ENCODE data around the gene RTBDN.

The RTBDN gene

GRCh38 chr19:12783291-12783848 lies 51.0 kb downstream of the RTBDN start:
- Histone ChIP-seq H3K4me3 (replicated peaks; ENCODE audit: insufficient read depth, low read length) (peak overlapping the region; percentile 36), H3K27me3 (ENCODE audit: insufficient read depth, poor library complexity, severe bottlenecking) (no peaks in the 10 kb centered on the region), H3K27ac (replicated peaks) (peak overlapping the region; percentile 95)
- no peak for DNase-seq (ENCODE audit: low read depth in 1 of 2, low spot score in 1 of 2)
- no peak for TF ChIP-seq GABPA (IDR thresholded peaks at IDR 0.05; ENCODE audit: low read depth)
- no peak for TF ChIP-seq REST (IDR thresholded peaks at IDR 0.05; ENCODE audit: insufficient replicate concordance, low read depth)
- TF ChIP-seq POLR2AphosphoS5 (IDR thresholded peaks at IDR 0.05; ENCODE audit: low read depth), result no peak
- TF ChIP-seq SPI1 (IDR thresholded peaks at IDR 0.05; ENCODE audit: borderline replicate concordance, low read depth), result no peak

- H3K4me3 ChIP-seq (replicated peaks; ENCODE audit: insufficient read depth, low read length), result peak overlapping the region; percentile 36
- H3K27me3 ChIP-seq (ENCODE audit: insufficient read depth, poor library complexity, severe bottlenecking), result no peaks in the 10 kb centered on the region
- TF ChIP-seq POLR2AphosphoS5 (IDR thresholded peaks at IDR 0.05; ENCODE audit: low read depth) (no peak; the same call in none of the 2 replicates), GABPA (IDR thresholded peaks at IDR 0.05; ENCODE audit: low read depth) (no peak), CTCF (IDR thresholded peaks at IDR 0.05; ENCODE audit: insufficient read depth, low read length) (no peak), REST (IDR thresholded peaks at IDR 0.05; ENCODE audit: insufficient replicate concordance, low read depth) (no peak), SPI1 (IDR thresholded peaks at IDR 0.05; ENCODE audit: borderline replicate concordance, low read depth) (no peak)
- H3K27ac ChIP-seq (replicated peaks), result peak overlapping the region; percentile 95
- peak; percentile 80 to 91 for DNase-seq (ENCODE audit: low read depth in 1 of 2, low spot score in 1 of 2)
These were observed 51.7 kb downstream of the RTBDN start for GRCh38 chr19:12782424-12783290.

- Histone ChIP-seq H3K27ac (replicated peaks) (peak overlapping the region; percentile 95), H3K27me3 (ENCODE audit: insufficient read depth, poor library complexity, severe bottlenecking) (no peaks in the 10 kb centered on the region), H3K4me3 (replicated peaks; ENCODE audit: insufficient read depth, low read length) (peak overlapping the region; percentile 36)
- TF ChIP-seq CTCF (IDR thresholded peaks at IDR 0.05; ENCODE audit: insufficient read depth, low read length) (no peak), GABPA (IDR thresholded peaks at IDR 0.05; ENCODE audit: low read depth) (no peak), REST (IDR thresholded peaks at IDR 0.05; ENCODE audit: insufficient replicate concordance, low read depth) (no peak), SPI1 (IDR thresholded peaks at IDR 0.05; ENCODE audit: borderline replicate concordance, low read depth) (no peak), POLR2AphosphoS5 (IDR thresholded peaks at IDR 0.05; ENCODE audit: low read depth) (0 out of 2 replicates have a peak, but pooled peaks have one; percentile 33)
- no peak for DNase-seq (ENCODE audit: low read depth in 1 of 2, low spot score in 1 of 2)
These were observed 52.3 kb downstream of the RTBDN start for GRCh38 chr19:12782174-12782423.

Measured in HL-60 (cell line).